HS-5 (cell line): ENCODE data around the gene TES.
"Not testable (repeated sequence)": the region's sequence is repeated elsewhere in the genome, so short reads cannot be mapped to it uniquely, and the experiment has no call there.

Source experiments
- DNase-seq: peaks from one replicate; pipeline ENCODE4 v3.0.0-alpha.2; 2012; ENCODE audit warnings: low read depth

The TES gene

GRCh38 chr7:116290740-116291139 is 80.4 kb downstream of the TES start:
- no peak for DNase-seq

GRCh38 chr7:116291937-116292336 is 81.6 kb downstream of the TES start:
- no peak for DNase-seq

- DNase-seq = no peak
Observed at GRCh38 chr7:116292381-116292780, 82.0 kb downstream of the TES start.

GRCh38 chr7:116293139-116293538 is 82.8 kb downstream of the TES start:
- DNase-seq = no peak

- DNase-seq = no peak
Observed at GRCh38 chr7:116293633-116294032, 83.3 kb downstream of the TES start.

- not testable (repeated sequence) for DNase-seq
Observed at GRCh38 chr7:116295903-116296302, 85.6 kb downstream of the TES start.

- no peak for DNase-seq
Observed at GRCh38 chr7:116298055-116298454, 87.7 kb downstream of the TES start.

- DNase-seq = no peak
Observed at GRCh38 chr7:116298576-116298975, 88.2 kb downstream of the TES start.

- DNase-seq = no peak
Observed at GRCh38 chr7:116305485-116306408, 95.4 kb downstream of the TES start.

GRCh38 chr7:116306409-116307048 is 96.2 kb downstream of the TES start:
- DNase-seq = no peak

- no peak for DNase-seq
Observed at GRCh38 chr7:116307253-116307652, 96.9 kb downstream of the TES start.
